Activated CD4-positive, alpha-beta T cell treated with anti-CD3 and anti-CD28 coated beads for 4 hours (primary cell): Measurements from ENCODE around the gene EIF4A2.

Experiments used
- DNase-seq, 2 donors: peaks; one replicate each; pipeline ENCODE4 v3.0.0-alpha.2; 2020

The EIF4A2 gene

DNA sequence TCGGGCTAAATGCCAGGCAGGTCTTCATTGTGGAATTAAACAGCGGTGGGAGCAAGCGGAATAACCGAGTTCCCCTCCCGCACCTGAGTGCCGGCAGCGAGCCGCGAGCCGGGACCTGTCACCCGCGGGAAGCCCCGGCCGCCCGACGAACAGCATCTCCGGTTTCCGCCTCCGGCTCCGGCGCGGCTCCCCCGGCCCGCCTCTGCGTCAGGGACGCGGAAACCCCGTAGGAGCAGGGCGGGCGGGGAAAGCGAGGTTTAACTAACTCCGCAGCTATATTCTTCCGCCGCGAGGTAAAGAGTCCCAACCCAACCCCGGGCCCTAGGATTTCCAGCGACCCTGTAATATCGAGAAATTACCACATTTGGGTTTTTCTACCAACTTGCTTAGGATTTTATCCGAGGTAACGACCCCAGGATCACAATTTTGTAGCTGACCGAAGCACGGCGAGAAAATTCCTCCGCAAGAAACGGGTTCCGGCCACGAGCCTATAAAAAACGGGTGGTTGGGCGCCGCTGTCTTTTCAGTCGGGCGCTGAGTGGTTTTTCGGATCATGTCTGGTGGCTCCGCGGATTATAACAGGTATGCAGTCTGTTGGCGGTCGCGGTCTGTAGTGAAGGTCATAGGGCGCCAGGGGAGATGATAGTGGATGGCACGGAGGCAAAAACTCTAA is at the start of gene EIF4A2:
EIF4A2 (plus strand) TSS at position 520 of the 673 bp plus-strand sequence; CDS start at position 554, 34 bp downstream.
- peak; percentile 90 to 93 for DNase-seq

DNA sequence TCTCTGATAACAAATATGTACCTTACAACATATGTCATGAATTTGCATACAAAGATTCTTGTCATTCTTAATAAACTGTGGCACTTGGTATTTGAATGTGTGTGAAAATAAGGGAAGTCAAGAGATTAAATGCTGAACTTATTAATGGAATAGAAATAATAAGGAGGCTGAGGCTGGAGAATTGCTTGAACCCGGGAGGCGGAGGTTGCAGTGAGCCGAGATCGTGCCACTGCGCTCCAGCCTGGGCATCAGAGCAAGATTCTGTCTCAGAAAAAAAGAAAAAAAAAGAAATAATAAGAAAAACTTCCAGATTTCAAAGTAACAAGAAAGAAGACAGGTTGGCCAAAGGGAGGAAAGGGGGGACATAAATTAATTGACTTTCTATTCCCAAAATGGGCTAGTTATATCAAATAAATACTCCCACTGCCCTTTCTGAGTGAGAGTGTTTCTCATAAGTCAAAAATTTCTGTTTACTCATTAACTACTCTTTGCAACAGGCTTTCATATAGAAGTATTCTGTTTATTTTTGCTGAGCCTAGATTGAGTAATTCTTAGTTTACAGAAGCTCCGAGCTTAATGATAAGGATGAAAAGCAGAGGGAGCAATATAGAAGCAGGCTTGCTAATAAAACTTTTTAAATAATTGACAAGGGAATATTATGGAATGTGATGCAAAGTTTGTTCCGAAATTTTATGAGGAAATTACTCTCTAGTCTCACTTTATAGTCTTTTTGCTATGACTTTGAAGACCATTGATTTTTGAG is 40.6 kb upstream of the EIF4A2 start:
- DNase-seq: no peak

DNA sequence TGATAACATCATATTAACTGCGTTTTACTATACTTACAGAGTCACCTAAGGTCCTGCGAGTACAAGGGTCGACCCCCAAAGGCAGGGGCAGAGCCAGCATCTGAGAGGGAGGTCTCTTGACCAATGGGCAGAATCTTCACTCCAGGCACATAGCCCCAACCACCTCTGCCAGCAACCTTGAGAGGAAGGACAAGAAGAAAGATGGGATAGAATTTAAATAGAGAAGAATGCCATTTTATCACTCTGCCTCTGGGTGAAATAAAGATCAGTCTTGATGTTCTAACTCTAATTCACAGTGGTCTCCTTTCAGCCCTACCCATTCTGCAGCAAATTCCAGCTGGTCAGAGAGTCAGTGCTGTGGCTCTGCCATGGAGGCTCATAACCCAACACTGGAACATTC is 39.7 kb upstream of the EIF4A2 start:
- DNase-seq: no peak

DNA sequence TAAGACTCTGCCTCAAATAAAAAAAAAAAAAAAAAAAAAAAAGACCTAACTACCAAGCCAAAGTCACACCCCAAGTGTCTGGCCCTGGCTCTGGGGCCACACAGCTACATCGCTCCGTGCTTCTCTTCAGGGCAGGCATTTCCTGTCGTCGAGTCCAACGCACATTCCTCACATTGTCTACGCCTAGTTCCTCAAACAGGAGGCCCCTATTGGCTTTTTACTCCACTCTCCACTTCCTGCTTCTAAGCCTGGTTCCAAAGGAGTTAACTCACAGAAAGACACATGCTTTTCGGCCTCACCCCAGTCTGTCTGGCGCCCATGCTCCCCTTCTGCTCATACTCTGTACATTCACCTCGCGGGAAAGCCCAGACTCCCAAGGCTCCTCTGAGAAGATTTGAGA is 37.4 kb upstream of the EIF4A2 start:
- no peak for DNase-seq

DNA sequence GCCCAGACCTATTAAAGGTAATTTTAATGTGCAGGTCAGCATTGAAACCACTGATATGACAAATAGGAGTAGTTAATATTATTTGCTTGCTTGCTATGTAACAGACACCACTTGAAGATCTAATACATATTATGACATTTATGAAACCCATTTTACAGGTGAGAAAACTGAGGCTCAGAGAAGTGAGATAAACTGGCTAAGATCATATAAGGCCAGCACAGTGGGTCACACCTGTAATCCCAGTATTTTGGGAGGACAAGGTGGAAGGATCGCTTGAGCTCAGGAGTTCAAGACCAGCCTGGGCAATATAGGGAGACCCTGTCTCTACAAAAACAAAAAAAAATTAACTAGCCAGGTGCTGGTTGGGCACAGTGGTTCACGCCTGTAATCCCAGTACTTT is 33.1 kb upstream of the EIF4A2 start:
- no peak for DNase-seq

DNA sequence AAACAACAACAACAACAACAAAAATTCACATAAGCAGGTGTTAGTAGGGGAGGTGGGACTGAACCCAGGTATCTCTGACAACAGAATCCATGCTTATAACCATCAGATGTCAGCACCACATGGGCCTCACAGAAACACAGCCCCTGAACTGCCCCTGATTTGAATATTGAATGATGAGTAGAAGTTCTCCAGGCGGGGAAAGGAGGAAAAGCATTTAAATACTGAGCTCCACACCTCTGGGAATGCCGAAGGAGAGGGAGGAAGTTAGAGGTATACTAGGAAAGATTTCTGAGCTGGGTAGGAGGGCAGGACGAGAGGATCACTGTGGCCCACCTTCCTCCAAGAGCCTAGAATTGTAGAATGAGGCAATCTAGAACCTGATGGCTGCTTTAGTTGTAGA is 31.9 kb upstream of the EIF4A2 start:
- DNase-seq: no peak

DNA sequence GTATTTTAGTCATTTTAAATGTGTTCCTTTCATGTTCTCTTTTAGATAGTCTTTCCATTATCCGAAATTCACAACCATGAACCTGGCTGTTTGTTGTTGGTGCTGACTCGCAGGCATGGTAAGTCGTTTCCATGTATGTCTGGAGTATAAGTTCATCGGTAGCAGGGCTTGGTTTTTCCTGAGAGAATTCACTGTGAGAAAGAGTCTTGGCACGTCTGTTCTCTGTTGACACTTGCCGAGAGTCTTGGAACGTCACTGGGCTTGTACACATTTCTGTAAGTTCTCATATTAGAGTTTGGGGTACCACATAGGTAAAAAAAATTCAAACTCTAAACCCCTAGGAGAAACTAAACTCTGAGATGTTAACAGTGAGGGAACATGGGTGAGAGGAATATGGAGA is 29.4 kb upstream of the EIF4A2 start:
- no peak for DNase-seq

DNA sequence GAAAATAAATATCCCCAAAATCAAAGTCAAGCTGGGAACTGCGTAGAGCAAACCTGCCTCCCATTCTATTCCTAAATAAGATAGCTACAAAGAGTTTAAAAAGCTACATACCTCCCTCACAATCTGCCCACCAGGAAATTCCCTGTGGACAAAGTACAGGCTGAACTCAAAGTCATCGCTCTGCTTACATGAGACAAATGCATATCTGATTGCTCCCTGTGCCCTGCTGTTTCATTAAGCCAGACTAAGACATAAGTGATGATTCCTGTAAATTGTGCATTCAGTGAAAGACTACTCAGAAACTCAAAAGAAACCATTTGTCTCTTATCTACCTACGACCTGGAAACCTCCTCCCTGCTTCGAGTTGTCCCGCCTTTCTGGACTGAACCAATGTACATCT is 28.5 kb upstream of the EIF4A2 start:
- no peak for DNase-seq

DNA sequence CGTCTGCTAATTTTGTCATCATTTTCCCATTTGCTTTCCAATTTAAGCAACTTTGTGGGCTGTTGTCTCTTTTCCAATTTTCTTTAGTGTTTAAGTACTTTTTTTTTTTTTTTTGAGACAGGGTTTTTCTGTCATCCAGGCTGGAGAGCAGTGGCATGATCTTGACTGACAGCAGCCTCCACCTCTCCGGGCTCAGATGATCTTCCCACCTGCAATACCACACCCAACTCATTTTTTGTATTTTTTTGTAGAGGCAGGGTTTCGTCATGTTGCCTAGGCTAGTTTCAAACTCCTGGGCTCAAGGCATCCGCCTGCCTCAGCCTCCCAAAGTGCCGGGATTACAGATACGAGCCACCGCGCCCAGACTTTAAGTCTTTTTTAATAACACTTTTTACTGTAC is 26.2 kb upstream of the EIF4A2 start:
- DNase-seq: no peak

DNA sequence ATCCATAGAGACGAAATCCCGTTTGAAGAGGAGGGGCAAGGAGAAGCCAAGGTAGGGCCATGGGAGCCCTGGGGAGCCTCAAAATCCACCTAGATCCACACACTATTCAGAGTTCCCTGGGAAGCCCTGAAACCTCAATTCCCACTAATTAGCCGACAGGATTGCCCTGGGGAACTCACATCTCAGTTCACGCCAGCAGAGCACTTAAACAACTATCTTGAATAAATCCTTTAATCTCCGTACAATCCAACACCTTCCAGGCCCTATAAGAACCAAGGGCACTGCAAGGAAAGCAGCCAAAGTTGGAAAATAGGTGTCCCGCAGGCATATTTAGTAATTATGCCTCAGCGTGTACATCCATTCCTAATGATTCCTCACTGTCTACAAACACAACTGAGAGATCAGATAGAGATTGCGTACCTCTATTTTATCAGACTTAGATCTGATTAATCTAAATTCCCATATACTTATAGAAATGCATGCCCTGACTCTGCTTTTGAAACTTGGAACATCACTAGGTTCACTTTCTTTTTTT is 25.6 kb upstream of the EIF4A2 start:
- no peak for DNase-seq

DNA sequence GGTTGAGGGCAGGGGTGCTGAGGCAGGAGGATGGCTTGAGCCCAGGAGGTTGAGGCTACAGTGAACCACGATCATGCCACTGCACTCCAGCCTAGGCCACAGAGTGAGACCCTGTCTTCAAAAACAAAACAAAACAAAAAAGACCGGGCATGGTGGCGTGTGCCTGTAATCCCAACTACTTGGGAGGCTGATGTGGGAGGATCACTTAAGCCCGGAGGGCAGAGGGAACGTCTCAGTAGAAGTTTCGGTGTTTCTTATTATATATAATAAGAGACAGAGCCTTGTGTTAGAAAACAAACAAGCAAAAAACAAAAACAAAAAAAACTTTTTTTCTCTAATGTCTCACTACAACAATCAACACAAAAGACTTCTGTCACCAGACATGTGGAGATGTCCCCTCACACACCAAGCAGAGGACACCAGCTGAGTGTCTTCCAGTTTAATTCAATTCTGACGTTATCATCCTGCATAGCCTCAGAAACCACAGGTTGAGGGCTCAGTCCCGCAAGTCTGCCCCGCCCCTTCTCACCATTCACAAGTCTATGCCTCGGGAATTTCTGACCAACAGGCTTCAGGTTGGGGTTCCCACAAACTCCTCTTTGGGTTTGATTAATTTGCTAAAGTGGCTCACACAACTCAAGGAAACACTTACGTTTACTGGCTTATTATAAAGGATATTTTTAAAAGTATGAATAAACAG is 24.0 kb upstream of the EIF4A2 start:
- DNase-seq: no peak

DNA sequence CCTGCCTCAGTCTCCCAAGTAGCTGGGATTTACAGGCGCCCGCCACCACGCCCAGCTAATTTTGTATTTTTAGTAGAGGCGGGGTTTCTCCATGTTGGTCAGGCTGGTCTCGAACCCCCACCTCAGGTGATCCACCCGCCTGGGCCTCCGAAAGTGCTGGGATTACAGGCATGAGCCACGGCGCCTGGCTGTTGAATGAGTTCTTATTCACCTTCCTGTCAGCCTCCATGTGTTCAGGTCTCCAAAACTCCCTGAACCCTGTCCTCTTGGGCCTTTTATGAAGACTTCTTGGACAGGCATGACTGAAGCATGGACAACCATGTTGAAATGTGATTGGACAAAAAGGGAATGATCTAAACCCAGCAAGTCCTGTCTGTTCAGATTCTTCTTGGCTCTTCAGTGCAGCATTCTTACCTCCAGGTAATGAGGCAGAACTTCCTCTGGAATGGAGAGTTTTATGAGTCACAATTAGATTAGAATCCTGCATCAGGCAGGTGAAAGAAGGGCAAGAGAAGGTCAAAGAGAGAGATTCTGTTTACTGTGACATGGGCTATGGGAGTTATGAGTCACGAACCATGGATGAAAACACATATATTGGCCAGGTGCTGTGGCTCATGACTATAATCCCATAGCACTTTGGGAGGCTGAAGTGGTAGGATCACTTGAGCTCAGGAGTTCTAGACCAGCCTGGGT is 23.1 kb upstream of the EIF4A2 start:
- no peak for DNase-seq

DNA sequence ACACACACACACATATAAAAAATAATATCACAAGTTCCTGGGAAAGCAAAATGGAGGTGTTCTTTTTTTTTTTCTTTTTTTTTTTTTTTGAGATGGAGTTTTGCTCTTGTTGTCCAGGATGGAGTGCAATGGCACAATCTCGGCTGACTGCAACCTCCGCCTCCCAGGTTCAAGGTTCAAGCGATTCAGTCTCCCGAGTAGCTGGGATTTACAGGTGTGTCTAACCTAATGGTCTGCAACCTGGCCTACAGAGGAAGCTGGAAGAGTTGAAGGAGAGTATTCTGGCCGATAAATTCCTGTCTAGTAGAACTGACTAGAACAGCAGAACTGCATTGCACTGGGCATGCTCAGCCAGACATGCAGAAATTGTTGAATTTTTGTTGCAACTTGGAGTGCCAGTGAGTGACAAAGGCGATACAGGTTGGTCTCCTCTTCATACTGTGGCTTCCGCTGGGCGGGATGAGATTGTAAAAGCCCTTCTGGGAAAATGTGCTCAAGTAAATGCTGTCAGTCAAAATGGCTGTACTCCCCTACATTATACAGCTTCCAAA is 22.4 kb upstream of the EIF4A2 start:
- DNase-seq: no peak

DNA sequence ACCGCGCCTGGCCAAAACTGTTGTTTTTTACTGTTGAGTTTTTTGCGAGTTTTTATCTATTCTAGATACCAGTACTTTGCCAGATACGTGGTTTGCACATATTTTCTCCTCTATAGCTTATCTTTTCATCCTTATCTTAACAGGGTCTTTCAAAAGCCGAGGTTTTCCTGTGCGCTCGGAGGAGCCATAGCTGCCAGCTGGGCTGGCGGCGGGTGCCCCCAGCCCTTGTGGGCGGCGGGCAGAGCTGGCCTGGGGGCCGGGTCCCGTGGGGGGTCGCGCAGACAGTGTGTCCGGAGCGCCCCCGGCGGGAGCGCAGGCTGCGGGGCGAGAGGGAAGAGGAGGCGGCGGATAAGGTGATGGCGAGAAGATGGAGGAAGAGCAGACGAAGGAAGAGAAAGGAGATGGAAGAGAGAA is 11.1 kb upstream of the EIF4A2 start:
- no peak for DNase-seq

DNA sequence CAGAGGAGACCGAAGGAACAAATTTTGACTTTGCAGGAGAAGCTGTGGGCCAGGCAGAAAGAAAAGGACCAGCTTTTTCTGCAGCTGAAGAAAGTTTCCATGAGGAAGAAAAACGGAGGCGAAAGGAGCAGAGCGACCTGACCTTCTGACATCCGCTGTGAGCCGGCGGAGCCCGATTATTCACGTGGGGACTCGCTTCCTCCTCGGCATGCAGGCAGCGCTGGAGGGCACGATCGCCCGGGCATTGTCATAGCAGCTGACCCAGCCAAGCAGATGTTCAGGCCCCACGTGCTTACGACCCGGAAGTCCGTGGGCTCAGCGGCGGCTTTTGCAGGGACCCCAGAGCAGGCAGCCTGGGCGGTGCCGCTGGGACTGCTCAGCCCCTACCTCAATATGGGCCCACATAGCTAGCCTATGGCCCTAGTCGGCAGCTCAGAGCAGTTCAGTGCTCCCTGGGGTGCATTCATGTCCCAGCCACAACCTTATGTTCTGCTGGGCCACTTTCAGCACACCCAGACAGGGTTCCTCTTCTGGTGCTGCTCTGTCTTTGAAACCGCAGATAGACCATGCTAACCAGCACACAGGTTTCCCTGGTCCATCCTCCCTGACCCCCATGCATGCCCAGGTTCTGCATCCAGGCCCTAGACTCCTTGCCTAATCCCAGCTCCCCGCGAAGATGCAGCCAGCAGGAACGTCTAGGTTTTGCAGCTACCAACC is 10.5 kb upstream of the EIF4A2 start:
- DNase-seq: peak; percentile 53 to 57

DNA sequence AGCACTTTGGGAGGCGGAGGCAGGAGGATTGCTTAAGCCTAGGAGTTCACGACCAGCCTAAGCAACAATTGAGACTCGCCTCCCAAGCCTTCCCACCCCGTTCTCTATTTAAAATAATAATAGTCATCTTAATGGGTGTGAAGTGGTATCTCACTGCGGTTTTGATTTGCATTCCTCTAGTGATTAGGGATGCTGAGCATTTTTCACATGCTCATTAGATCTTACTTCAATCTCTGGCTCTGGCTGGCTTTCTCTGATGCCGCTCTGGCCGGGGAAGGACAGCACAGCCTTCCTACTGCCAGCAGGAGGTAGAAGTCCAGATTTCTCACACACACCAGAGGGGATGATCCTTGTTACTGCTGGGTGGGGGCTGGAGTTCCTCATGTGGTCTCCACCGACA is 7.4 kb upstream of the EIF4A2 start:
- no peak for DNase-seq

DNA sequence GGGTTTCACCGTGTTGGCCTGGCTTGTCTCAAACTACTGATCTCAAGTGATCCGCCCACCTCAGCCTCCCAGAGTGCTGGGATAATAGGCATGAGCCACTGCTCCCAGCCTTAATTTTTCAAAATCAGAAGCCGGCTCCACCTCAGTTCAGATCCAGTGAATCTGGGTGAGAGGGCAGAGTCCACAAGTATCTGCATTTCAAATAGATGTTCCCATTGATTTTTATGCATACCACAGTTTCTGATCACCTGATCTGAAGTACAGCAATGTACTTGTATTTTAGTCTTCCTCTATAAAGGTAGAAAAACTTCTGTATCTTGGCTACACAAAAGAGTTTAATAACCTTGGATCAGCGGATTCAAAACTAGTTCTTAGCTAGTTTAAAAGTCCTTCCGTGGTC is 4.2 kb upstream of the EIF4A2 start:
- DNase-seq: no peak

DNA sequence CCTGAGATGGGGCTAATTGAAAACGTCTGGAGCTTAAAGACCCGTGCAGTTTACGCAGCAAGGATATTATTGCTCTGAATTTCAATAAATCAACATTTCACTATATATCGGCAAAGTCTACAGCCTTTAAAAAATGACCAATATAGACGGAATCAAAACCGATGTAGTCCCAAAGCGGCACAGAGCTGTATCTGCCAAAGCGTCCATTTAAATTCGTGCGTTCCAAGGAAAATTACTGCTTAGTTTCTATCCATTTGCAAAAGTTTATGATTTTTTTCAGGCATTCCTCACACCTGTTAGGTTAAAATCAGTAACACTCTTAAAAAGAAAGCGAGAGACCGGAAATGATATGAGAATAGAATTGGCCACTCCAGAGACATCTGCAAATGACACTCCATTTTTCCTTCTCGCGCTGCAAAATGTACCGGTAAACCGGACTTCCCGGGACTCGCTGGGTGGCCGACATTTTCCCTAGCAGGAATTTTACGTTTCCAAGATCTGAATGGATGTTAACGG is 777 bp upstream of the EIF4A2 start:
- DNase-seq: no peak

DNA sequence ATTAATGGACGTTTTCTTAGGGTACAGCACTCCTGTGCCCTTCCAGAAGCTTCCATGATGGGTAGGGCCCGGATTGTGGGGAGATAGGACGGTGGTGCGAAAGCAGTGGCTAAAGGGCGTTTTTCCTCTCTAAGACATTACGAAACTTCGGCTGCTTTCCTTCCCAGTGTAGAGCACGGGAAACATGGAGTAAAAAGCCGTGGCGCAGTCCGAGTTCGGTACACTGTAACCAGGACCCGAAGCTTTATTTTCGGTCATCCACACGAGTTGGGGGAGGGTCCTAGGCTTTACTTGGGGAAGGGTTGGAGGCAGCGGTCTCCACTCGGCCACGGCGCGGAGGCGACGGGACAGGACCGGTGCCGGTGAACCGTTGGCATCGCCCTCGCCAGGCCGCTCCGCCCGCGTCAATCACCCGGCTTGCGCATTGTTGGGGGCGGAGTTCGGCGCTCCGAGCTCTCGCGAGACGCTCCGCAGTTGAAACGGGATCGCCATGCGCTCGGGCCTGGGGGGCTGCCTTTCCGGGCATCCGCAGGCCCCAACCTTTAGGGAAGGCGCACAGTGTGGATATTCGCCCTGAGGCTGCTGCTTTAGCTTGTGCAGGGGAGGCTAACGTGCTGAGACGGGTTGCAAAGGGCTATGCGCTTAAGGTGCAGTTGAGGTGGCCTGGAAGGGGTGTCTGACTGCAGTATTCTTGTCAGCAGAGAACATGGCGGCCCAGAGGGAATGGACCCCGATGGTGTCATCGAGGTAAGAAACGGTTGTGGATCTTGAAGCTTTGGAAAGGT is 546 bp downstream of the EIF4A2 start:
- peak; percentile 76 to 78 for DNase-seq

DNA sequence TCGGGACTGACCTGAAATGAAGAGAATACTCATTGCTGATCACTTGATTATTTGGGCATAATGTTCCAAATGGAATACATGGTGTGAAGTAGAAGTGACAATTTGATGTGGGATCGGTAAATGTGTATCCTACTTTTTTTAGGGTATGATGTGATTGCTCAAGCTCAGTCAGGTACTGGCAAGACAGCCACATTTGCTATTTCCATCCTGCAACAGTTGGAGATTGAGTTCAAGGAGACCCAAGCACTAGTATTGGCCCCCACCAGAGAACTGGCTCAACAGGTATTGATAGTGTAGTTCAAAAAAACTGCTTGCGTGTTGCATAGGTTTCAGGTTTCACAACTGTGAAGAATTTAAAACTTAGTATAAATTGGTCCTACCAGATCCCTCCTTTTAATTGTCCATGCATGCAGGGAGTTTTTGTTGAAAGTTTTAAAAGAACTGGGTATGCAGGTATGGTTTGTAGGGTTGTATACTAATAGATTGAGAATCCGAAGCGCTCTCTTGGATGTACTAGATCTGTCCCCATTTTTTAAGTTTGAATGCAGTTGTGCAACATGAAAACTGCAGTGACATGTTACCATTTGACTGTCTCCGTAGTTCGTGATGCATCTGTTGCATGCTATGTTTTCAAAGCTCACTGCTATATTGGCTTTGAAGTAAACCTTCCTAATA is 1.6 kb downstream of the EIF4A2 start:
- DNase-seq: no peak
